GM19240 (cell line): ENCODE measurements around the gene TNNT3.

Experiments used
- DNase-seq: peaks from one replicate; pipeline ENCODE4 v3.0.0; 2011; ENCODE audit warnings: low spot score; ENCODE audit not compliant: insufficient read length

Gene TNNT3

GRCh38 chr11:1922481-1923081 lies 3.1 kb downstream of the TNNT3 start:
- DNase-seq: no peak

GRCh38 chr11:1923201-1923956 lies 3.9 kb downstream of the TNNT3 start:
- no peak for DNase-seq

GRCh38 chr11:1924181-1924580 lies 4.7 kb downstream of the TNNT3 start:
- no peak for DNase-seq

- DNase-seq: no peak
Observed at GRCh38 chr11:1924646-1925372, 5.3 kb downstream of the TNNT3 start.

GRCh38 chr11:1925373-1926155 lies 6.1 kb downstream of the TNNT3 start:
- DNase-seq: no peak

GRCh38 chr11:1926156-1927025 lies 6.9 kb downstream of the TNNT3 start:
- DNase-seq: no peak

- no peak for DNase-seq
Observed at GRCh38 chr11:1927026-1927847, 7.7 kb downstream of the TNNT3 start.

- DNase-seq: no peak
Observed at GRCh38 chr11:1927848-1928469, 8.5 kb downstream of the TNNT3 start.

- no peak for DNase-seq
Observed at GRCh38 chr11:1928470-1928890, 9.0 kb downstream of the TNNT3 start.

GRCh38 chr11:1928891-1929541 lies 9.5 kb downstream of the TNNT3 start:
- DNase-seq: no peak

GRCh38 chr11:1929621-1930461 lies 10.3 kb downstream of the TNNT3 start:
- no peak for DNase-seq

GRCh38 chr11:1930462-1930830 lies 10.9 kb downstream of the TNNT3 start:
- DNase-seq: no peak

GRCh38 chr11:1931341-1932104 lies 12.0 kb downstream of the TNNT3 start:
- DNase-seq: no peak

GRCh38 chr11:1932105-1932480 lies 12.6 kb downstream of the TNNT3 start:
- DNase-seq: no peak

GRCh38 chr11:1932681-1933080 lies 13.2 kb downstream of the TNNT3 start:
- DNase-seq: no peak

- DNase-seq: no peak
Observed at GRCh38 chr11:1933416-1934334, 14.2 kb downstream of the TNNT3 start.
